HL-60 (cell line): Measurements from ENCODE around the gene TENM3.

Experiments used
- DNase-seq, 2 experiments: peaks; one replicate each; pipeline ENCODE4 v3.0.0-alpha.2; 2010 to 2020; ENCODE audit warnings: low read depth in 1 of 2, low spot score in 1 of 2
- H3K27ac ChIP-seq: fragments of 250-450 bp; sonication (Bioruptor Pico); replicated peaks from 2 replicates; pipeline ENCODE4 v1.5.1; 2020; ENCODE audit warnings: mild to moderate bottlenecking, moderate library complexity
- H3K27me3 ChIP-seq: fragments of 250-450 bp; sonication (Bioruptor Pico); 2 replicates; pipeline ENCODE4 v1.5.1; 2021; ENCODE audit warnings: mild to moderate bottlenecking, moderate library complexity; ENCODE audit not compliant: insufficient read depth, poor library complexity, severe bottlenecking
- H3K4me3 ChIP-seq: replicated peaks from 2 replicates; pipeline ENCODE4 v1.5.1; 2011; ENCODE audit warnings: mild to moderate bottlenecking, control low read depth, low read length; ENCODE audit not compliant: insufficient read depth
- CTCF ChIP-seq: IDR thresholded peaks from one replicate; pipeline ENCODE4 v1.5.1; 2011; ENCODE audit warnings: low read length, control low read depth, inconsistent platforms; ENCODE audit not compliant: insufficient read depth
- GABPA ChIP-seq: IDR thresholded peaks from 2 replicates; pipeline ENCODE4 v1.6.1; 2012; ENCODE audit warnings: low read depth
- POLR2AphosphoS5 ChIP-seq: IDR thresholded peaks from 2 replicates; pipeline ENCODE4 v1.6.1; 2012; ENCODE audit warnings: low read depth
- REST ChIP-seq: IDR thresholded peaks from 2 replicates; pipeline ENCODE4 v1.6.1; 2012; ENCODE audit warnings: low read depth; ENCODE audit not compliant: insufficient replicate concordance
- SPI1 ChIP-seq: IDR thresholded peaks from 2 replicates; pipeline ENCODE4 v1.6.1; 2012; ENCODE audit warnings: low read depth, mild to moderate bottlenecking, borderline replicate concordance

The TENM3 gene

GRCh38 chr4:182231496-182231895 is 11.7 kb upstream of the TENM3 start:
- Histone ChIP-seq H3K4me3 (no peak overlapping the region), H3K27me3 (no peaks in the 10 kb centered on the region), H3K27ac (no peak overlapping the region)
- TF ChIP-seq REST (no peak), SPI1 (no peak), POLR2AphosphoS5 (no peak), CTCF (no peak), GABPA (no peak)
- DNase-seq = no peak

GRCh38 chr4:182233310-182234090 is 9.7 kb upstream of the TENM3 start:
- no peak for TF ChIP-seq GABPA
- no peak for TF ChIP-seq SPI1
- TF ChIP-seq REST = no peak
- no peak for TF ChIP-seq POLR2AphosphoS5
- TF ChIP-seq CTCF = no peak
- no peak overlapping the region for H3K4me3 ChIP-seq
- H3K27me3 ChIP-seq = no peaks in the 10 kb centered on the region
- no peak for DNase-seq
- H3K27ac ChIP-seq = no peak overlapping the region

- DNase-seq = no peak
- Histone ChIP-seq H3K4me3 (no peak overlapping the region), H3K27ac (no peak overlapping the region), H3K27me3 (no peaks in the 10 kb centered on the region)
- TF ChIP-seq SPI1 (no peak), GABPA (no peak), CTCF (no peak), POLR2AphosphoS5 (no peak), REST (no peak)
Observed at GRCh38 chr4:182235021-182235795, 8.0 kb upstream of the TENM3 start.
